Measurements from ENCODE around the gene GPC6.

DNA sequence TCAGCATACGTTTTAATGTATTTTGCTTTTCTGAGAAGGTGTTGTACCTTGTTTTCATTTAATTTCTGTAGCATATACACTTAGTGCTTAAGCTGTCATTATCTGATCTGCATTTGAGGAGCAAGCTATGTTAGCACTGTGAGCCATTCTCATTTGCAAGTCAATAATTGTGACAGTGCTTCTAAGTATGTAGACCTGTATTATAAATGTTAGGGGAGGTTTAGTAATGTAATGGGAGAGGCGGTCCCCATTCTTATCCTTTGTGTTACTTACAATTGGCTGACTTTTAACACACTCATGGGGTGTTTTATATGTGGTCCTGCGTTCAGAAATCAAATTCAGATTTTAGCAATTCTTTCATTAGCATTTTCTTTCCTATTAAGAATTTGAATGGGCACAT, 90.2 kb downstream of the GPC6 start:
- TF ChIP-seq, protein P1, sequence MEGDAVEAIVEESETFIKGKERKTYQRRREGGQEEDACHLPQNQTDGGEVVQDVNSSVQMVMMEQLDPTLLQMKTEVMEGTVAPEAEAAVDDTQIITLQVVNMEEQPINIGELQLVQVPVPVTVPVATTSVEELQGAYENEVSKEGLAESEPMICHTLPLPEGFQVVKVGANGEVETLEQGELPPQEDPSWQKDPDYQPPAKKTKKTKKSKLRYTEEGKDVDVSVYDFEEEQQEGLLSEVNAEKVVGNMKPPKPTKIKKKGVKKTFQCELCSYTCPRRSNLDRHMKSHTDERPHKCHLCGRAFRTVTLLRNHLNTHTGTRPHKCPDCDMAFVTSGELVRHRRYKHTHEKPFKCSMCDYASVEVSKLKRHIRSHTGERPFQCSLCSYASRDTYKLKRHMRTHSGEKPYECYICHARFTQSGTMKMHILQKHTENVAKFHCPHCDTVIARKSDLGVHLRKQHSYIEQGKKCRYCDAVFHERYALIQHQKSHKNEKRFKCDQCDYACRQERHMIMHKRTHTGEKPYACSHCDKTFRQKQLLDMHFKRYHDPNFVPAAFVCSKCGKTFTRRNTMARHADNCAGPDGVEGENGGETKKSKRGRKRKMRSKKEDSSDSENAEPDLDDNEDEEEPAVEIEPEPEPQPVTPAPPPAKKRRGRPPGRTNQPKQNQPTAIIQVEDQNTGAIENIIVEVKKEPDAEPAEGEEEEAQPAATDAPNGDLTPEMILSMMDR (IDR thresholded peaks at IDR 0.05; ENCODE audit: low read length) = no peak
- no peak for TF ChIP-seq EZH2 (IDR thresholded peaks at IDR 0.05; ENCODE audit: borderline replicate concordance, low read length)

All from OCI-LY1 (cell line).